ENCODE measurements around the gene PRR36.
A peak's percentile ranks its signal among the peaks of the same experiment; 100 is the strongest.
"Not testable (repeated sequence)": the region's sequence is repeated elsewhere in the genome, so short reads cannot be mapped to it uniquely, and the experiment has no call there.

Gene PRR36

DNA sequence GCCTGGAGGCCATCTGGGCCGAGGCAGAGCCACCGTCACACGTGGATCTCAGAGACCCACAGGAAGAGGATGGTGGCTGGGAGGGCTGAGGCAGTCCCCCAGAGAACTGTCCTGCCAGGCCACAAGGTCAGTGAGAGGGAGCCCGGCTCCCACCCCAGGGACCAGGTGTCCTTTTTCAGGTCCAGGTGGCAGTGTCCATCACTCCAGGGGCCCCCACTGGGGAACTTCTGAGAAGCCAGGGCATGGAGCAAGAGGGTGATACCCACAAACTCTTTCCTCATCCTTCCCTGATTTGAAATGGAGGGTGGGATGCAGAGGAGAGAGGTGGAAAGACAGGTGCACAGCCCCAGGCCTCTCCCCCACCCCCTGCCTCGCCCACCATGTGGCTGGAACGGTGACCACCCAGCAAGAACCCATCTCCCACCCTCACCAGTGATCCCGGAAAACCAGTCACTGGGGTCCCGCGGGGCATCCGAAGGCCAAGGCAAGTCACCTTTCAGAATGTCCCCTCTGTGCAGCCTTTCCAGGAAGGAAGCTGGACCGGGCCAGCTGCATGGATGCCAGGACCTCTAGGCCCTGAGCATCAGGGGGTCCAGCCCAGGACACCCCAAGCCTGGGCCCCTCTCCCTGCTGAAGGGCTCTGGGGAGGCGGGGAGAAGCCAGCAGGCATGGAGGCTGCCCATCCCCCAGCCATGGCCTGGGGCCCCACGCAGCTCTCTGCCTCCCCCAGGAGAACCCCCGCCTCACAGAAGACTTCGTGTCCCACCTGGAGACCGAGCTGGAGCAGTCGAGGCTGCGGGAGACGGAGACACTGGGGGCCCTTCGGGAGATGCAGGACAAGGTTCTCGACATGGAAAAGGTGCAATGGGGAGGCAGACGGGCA is 14.1 kb downstream of the PRR36 start:
- DNase-seq (ENCODE audit: low spot score): no peak

DNA sequence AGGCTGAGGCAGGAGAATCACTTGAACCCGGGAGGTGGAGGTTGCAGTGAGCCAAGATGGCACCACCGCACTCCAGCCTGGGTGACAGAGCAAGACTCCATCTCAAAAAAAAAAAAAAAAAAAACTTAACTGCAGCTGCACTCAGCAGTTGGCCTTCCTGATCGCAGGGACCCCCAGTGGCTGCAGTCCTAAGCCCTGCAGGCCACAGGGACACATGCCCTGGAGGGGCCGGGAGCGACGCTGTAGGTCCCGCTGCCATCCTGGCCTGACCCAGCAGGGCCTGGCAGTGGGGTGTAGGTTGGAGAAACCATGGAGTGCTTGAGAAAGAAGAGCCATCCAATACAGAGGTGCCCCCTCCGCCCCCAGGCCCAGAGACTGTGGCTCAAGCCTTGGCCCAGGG is 15.1 kb downstream of the PRR36 start:
- not testable (repeated sequence) for DNase-seq (ENCODE audit: low spot score)

DNA sequence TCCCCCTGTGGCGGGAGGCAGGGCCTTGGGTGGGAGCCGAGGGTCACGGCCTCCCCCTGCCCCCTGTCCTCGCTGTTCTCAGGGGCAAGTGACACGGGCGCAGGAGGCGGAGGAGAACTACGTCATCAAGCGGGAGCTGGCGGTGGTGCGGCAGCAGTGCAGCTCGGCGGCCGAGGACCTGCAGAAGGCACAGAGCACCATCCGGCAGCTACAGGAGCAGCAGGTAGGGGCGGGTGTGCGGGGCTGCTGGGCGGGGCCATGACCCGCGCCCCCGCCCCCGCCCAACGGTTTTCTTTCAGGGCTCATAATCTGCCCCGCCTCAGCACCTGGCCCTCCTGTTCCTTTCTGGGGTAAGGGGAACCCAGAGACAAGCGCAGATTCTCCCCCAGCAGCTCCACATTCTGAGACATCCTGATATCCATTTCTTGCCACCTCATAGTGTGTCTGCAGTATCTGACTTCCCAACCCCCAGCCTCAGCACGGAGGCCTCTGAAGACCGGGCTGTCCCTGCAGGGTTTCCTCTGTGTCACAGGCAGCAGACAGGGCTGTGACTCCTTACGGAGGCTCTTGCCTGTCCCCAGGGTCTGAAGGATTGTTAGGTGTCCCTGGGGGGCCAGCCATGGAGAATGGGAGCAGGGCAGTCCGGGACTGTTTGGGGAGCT is 15.9 kb downstream of the PRR36 start:
- DNase-seq (ENCODE audit: low spot score): peak; percentile 67

DNA sequence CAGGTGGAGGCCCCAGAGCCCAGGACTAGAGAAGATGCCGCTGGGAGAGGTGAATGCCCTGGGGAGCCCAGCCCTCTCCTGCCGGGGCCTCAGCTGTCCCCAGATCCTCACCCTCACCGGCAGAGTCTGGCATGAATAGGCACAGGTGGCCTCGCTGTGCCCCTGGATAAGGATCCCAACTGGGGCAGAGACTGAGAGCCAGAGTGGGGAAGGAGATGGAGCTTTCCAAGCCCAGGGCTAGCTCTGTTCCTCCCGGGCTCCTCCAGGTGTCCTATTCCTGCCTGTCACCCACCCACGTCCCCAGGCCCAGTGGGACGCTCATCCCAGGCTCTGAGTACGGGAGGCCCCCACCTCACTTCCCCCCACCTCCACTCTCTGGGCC is 16.5 kb downstream of the PRR36 start:
- no peak for DNase-seq (ENCODE audit: low spot score)

DNA sequence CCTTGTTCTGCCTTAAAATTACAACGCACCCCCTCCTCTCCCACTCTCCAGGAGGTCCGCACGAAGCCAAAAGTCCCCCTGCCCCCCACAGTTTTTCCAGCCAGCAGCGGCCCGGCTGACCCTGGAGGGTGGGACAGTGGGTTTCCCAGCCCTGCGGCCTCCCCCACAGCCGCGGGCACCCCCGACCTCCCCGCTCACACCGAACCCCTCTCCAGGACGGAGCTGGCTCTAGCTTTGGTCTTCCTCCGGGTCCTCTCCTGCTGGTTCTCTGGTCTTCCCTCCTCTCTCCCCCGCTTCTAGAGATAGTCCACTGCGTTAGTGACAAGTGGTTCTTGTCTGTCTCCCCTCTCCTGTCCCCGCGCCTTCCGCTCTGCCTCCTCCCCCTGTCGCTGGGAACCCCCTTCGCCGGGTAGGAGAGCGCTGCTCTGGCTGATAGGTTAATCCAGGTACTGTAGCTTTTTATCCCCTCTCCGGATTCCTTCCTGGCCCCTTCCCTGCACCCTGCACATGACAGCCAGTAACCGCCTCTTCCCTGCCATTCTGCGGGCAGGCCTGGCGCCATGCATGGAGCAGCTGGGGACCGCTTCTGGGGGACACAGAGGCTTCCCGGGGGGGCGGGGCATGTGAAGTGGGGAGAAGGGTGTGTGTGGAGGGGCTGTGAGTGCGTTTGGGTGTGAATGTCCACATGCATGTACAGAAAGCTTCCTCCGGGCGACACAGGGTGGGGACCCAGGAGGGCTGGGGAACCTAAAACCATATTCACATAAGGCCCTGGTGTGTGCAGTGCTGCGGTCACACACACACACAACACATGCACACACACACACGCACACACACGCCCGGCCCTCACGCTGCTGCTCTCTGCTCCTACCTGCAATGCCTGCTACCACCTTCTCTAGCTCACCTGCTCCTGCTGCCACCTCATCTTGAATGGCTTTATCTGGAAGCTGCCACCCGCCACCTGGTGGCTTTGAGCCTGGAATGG is 17.2 kb downstream of the PRR36 start:
- no peak for DNase-seq (ENCODE audit: low spot score)

DNA sequence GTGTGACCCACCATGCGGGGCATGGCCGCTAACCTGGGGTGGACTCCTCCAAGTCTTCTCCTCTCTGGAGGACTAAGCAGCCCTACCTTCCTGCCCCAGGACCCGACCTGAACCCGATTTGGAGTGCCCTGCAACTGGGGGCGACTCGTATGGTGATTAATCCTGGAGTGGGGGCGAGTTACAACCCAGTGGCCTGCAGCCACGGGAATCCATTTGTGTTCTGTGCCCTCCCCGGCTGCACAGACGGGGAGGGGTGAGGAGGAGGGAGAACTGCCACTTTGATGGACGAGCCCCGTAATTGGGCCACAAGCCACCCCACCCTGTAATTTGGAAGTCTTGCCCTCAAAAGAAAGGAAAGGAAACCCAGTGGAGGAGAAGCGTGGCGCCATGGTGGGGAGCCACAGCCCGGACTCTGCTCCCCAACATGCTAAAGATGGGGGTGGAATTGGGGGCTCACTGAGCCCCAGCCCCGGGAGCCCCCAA is 18.0 kb downstream of the PRR36 start:
- no peak for DNase-seq (ENCODE audit: low spot score)

DNA sequence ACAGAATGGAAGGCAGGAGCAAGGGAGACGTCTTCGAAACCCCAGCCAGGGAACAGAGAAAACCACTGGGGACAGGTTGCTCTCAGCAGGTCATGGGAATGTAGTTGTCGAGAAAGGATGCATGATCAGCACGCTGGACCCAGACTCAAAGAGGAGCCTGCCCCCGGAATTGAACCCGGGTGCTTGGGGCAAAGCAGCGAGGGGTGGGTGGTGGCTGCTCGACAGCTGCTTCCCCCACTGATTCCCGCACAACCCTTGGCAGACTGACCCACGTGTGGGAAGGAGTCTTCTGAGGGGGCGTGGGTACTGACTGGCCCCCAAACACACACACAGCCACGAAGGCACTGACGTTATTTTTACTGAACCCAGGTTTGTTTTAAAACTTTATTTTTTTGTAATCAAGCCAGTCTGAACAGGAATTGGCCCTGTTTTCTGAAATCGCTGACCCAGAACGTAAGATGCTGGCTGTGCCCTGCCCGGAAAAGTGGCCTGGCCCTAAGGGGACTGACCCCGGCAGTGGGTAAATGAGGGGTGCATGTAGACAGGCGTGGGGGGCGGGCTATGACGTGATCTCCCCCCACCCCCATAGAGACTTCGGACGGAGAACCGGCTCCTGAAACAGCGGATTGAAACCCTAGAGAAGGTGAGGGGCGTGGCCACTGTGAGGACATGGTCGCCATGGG is 18.6 kb downstream of the PRR36 start:
- no peak for DNase-seq (ENCODE audit: low spot score)

DNA sequence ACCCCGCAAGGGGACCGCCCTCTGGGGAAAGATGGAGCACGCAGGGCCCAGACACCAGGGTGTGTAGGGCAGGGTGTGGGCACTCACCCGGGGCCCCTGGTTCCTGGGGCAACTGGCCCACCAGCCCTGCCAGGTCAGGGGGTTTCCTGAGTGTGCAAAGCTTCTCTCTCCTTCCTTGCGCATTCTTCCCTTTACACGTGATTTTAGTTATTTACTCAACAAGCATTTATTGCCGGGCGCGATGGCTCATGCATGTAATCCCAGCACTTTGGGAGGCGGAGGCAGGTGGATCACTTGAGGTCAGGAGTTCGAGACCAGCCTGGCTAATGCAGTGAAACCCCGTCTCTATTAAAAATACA is 20.4 kb downstream of the PRR36 start:
- DNase-seq (ENCODE audit: low spot score): no peak

DNA sequence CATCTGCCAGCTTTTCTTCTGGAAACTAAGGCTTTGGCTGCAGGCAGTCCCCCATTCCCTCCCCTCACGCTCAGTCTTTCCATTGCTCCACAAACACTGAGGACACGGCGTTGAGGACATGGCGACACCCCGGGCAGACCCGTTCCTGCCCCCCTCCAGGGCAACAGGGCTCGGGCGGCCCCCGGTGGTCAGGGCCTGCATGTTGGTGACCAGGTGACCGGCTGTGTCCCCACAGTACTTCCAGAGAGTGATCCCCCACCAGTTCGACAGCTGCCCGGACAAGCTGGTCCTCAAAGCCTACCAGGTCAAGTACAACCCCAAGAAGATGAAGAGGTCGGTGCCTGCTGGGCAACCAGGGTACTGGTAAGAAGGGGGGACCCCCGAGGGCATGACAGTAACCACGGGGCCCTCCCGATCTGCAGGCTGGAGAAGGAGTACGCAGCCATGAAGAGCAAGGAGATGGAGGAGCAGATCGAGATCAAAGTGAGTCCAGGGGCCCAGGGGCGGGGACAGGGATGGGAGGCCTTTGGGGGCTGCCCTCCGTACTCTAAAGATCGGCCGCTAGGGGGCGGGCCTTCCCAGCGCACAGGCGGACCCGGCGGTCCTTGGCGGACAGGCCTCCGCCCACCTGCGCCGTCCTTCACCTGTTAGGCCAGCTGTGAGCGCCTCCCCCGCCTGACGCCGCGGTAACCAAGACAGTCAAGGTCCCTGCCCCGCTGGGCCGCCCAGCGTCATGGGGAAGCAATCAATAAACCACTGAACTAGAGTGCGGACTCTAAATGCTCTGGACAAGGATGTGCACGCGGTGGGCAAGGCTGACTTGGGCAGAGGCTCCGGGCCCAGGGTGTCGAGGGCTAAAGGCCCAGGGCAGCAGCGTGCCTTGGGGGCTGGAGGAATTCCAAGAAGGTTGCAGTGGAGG is 21.1 kb downstream of the PRR36 start:
- DNase-seq (ENCODE audit: low spot score): peak; percentile 74

DNA sequence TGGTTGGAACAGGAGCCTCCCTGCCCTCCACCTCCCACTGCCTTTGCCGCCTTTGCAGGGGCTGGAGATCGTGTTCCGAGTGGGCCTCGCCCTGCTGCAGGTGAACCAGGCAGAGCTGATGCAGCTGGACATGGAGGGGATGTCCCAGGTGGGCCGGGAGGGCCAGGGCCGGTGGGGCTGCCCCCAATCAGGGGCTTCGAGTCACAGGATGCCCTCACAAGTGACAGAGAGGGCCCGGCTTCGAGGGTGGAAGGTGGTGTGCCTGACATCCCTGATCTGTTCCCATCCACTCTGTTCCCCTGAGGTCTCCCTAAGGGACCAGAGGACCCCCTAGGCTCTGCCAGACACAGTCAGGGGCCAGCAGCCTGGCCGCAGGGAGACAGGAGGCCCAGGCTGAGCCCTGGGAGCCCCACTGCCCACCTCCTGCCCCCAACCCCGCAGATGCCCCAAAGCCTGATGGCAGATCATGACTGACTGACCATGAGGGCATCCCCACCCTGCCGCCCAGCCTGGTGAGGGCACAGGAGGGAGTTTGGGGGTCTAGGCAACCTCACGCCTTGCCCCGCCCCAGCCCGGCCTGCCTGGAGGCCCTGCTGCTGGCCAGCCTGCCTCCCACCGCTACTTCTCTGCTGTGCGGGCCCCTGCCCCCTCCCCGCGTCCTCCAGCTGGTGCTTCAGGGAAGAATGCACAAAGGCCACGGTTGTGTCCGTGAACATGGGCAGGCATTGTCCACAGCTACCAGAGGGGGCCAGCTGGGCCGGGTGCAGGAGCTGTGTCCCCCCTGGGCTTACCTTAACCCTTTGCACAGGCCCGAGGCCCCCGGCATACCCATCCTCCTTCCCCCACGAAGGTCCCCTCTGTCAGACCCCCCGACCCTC is 22.3 kb downstream of the PRR36 start:
- DNase-seq (ENCODE audit: low spot score): no peak

DNA sequence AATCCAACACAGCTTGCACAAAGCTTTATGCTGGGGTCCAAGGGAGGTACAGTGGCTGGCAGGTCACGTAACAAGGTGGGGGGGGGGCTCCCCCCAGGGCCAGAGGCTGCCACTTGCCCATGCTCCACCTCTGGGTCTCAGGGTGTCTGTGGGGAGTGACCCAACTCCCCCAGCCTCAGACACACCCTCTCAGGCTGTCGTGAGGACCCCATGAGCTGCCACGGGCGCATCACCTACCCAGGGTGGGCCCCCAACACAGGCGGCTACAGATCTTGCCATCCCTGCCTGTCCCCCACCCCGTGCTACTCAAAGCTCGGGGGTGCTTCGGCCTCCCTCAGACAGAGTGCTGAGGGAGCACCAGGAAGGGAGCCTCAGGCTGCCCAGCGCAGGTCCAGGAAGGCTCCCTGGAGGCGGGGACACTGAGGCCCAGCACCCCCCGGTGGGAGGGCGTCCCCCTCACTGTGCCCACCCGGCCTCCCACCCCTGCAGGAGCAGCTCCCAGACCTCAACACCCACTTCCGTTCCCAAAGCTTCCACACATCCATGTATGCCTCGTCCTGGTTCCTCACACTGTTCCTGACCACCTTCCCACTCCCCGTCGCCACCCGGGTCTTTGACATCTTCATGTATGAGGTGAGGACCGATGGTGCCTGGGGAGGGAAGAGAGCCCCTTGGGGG is 23.1 kb downstream of the PRR36 start:
- no peak for DNase-seq (ENCODE audit: low spot score)

DNA sequence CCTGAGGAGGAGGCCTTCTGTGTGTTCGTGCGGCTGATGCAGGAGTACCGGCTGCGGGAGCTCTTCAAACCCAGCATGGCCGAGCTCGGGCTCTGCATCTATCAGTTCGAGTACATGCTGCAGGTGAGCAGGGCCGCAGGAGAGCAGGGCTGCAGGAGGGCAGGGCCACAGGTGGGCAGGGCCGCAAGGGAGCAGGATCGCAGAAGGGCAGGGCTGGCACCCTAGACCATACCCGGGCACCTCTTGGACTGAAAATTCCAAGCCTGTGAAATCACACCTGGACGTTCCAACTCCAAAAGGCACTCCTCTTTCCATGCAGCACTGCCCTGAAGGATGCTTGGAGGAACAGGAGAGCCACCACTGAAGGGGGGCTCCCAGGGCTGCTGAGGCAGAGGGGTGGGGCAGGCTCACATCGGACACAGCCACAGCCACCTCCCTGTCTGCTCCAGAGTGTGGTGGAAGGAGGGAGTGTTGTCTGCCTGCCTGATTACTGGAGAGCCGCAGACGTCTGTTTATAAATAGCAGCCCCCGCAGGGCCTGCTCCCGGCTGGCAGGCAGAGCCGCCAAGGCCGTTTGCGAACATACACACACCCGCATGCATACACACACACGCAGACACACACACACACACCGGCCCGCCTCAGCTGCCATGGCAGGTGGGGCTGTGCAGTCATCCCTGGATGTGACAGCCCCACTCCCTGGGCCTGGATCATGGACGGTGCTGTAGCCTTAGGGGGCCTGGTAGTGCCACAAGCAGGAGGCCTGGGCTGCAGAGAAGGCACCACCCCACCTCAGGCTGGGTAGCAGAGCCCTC is 24.0 kb downstream of the PRR36 start:
- DNase-seq (ENCODE audit: low spot score): no peak

DNA sequence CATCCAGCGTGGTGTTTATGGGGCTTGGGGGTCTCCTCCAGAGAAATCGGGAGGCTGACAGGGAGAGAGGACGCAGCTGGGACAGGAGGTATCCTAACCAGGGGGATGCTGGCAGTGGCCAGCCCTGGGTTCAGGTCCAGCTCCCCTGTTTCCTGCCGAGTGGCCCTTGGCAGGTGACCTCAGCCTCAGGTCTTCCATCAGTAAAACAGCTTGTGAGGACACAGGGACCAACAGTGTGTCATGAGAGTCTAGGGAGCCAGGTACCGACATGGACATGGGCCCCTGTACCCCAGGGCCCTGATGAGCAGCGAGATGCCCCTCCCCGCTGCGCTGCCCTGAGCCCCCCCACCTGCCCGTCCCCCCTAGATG is 24.6 kb downstream of the PRR36 start:
- DNase-seq (ENCODE audit: low spot score): no peak

DNA sequence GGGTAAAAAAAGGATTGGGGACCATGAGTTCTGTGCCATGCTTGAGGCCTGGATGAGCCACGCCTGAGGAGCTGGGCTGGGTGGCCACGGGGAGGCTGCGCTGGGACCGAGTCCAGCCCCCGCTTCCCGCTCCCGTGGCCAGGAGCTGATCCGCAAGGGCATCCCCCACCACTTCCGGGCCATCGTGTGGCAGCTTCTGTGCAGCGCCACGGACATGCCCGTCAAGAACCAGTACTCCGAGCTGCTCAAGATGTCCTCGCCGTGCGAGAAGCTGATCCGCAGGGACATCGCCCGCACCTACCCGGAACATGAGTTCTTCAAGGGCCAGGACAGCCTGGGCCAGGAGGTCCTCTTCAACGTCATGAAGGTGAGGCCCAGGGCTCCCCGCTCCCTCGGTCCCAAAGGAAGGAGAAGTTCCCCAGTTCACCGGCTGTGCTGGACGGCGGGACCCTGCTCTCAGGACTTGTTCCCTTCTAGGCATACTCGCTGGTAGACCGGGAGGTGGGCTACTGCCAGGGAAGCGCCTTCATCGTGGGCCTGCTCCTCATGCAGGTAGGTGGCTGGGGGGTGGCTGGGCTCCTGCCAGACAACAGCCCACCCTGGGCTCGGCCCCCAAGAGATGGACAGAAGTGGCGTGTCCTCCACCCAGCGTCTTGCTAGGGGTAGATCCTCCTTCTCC is 25.3 kb downstream of the PRR36 start:
- no peak for DNase-seq (ENCODE audit: low spot score)

DNA sequence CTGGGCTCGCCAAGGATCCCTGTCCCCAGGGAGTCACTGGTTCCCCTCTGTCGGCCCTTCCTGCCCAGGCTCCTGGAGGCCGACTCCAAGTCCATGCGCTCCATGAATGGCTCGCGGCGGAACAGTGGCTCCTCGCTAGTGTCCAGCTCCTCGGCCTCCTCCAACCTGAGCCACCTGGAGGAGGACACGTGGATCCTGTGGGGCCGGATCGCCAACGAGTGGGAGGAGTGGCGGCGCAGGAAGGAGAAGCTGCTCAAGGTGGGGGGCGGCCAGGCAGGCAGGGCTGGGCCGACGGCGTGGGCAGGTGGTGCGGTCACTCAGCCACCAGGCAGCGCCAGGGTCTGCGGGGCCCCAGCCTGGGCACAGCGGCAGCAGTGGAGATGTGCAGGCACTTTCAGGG is 26.5 kb downstream of the PRR36 start:
- DNase-seq (ENCODE audit: low spot score): no peak

DNA sequence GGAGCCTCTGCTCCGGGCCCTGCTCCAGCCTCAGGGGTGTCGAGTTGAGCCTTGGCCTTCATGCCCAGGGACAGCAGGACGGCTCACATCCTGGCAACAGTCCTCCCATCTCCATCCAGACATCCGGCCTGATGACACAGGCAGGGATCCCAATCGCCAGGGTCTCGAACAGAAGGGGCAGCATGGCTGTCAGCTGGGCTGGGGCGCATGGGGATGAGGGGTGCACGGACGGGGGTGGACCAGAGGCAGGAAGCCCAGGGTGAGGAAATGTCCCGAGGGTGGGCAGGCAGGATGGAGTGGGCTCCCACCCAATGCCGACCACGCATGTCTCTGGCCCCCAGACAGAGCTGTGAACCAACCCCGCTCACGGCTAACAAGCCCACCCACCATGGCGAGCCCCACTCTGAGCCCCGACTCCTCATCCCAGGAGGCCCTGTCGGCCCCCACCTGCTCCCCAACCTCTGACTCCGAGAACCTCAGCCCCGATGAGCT is 28.0 kb downstream of the PRR36 start:
- DNase-seq (ENCODE audit: low spot score): no peak

DNA sequence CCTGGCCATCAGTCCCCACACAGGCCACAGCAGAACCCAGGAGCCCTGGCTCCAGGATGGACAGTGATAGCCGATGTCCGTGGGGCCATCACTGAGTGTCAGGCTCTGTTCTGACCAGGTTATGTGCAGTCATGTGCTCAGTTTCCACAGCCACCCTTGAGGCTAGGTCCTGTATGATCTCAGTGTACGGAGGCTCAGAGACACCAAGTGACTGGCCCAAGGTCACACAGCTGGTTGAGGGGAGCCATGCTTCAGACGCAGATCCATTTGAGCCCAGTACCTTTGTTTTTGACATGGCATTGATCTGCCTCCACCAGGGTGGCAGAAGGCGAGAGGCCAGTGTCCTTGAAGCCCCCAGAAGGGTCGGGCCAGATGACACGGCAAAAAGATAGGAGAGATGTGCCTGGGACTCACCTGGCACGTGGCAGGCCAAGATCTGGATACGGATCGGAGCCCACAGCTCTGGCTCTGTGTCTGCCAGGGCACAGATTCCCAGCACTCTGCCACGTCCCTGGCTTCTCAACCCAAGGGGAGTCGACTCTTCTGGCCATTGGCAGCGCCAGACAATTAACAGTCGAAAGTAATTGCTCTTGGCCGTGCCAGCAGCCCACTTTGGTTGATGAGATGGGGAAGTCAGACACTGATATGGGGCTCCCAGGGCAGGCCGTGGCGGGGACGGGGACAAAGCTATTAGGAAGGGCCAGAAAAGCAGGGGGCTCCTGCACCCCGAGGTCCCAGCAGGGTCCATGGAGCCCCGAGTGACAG is 28.6 kb downstream of the PRR36 start:
- DNase-seq (ENCODE audit: low spot score): no peak

Measured in NAMALWA (cell line).